ENCODE data around the gene KLHL29.

- TF ChIP-seq POLR2A (IDR thresholded peaks at IDR 0.05; ENCODE audit: extremely low read depth, insufficient read length) (no peak), MAX (IDR thresholded peaks at IDR 0.05; ENCODE audit: low read depth, low read length) (no peak), CTCF (IDR thresholded peaks at IDR 0.05; ENCODE audit: low read depth, low read length) (no peak)
Measured at GRCh38 chr2:23413641-23414040, 28.7 kb downstream of the KLHL29 start.

Measured in NB4 (cell line).